Vagina (tissue), 2 donors: ENCODE measurements around the gene ECPAS. TPM values are rescaled to one million over a fixed set of nuclear protein-coding genes. Genes with fewer than 3 reads are reported as not detected.

Experiments
- DNase-seq, 2 donors: peaks; one replicate each; pipeline ENCODE4 v3.0.0-alpha.2; 2017; ENCODE audit errors: extremely low spot score in 2 of 2
- H3K27ac ChIP-seq: fragments of 200-600 bp; sonication (generic); one replicate; pipeline ENCODE4 v1.5.1; 2019
- H3K27me3 ChIP-seq: fragments of 200-600 bp; sonication (generic); one replicate; pipeline ENCODE4 v1.5.1; 2019
- H3K36me3 ChIP-seq, 2 donors: fragments of 200-600 bp; sonication (generic); one replicate each; pipeline ENCODE4 v1.5.1; 2017 to 2019
- H3K4me1 ChIP-seq: fragments of 200-600 bp; sonication (generic); one replicate; pipeline ENCODE4 v1.5.1; 2019
- H3K4me3 ChIP-seq, 2 donors: fragments of 200-600 bp; sonication (generic); 1 replicate in 1 of 2; 2 replicates in 1 of 2; pipeline ENCODE4 v1.5.1; 2016 to 2019
- H3K9me3 ChIP-seq: fragments of 200-600 bp; sonication (generic); one replicate; pipeline ENCODE4 v1.5.1; 2019
- CTCF ChIP-seq, 3 experiments: fragments of 450-650 bp in 2 of 3; fragments of 200-600 bp in 1 of 3; sonication (generic) in 1 of 3; IDR thresholded peaks; one replicate each; pipeline ENCODE4 v1.5.1; 2017 to 2019; ENCODE audit warnings: antibody characterized with exemption in 3 of 3, mild to moderate bottlenecking in 2 of 3, moderate library complexity in 2 of 3
- POLR2A ChIP-seq, 2 donors: fragments of 450-650 bp; IDR thresholded peaks; one replicate each; pipeline ENCODE4 v1.6.1; 2017; ENCODE audit warnings: antibody characterized with exemption in 2 of 2, mild to moderate bottlenecking in 2 of 2, moderate library complexity in 2 of 2
- POLR2AphosphoS5 ChIP-seq, 2 donors: sonication (generic); formaldehyde crosslinking; IDR thresholded peaks; one replicate each; pipeline ENCODE4 v1.9.0; 2017; ENCODE audit warnings: antibody characterized with exemption in 2 of 2, mild to moderate bottlenecking in 2 of 2, low read depth in 1 of 2; ENCODE audit not compliant: insufficient read depth in 1 of 2
- intact Hi-C: fragments of 100-400 bp; cut with DNase I; formaldehyde crosslinking; loops from one replicate; pipeline ENCODE4 v1.15.1; 2023
- total RNA-seq: library from RNA; depleted of rRNA; stranded (reverse); fragments of >200 nt; gene quantifications from one replicate; pipeline ENCODE4 v1.2.3, GENCODE V29; 2016

The ECPAS gene
- total RNA-seq, 1 donor from 2014 or later, result 62.9 TPM

GRCh38 chr9:111386386-111386785 is 97.8 kb downstream of the ECPAS start:
- intact Hi-C loops, result no loop called here
- Histone ChIP-seq H3K36me3 (peaks cover 0 to 91% of the 10 kb centered on the region in 2 donors), H3K27ac (no peak overlapping the region), H3K27me3 (no peaks in the 10 kb centered on the region), H3K4me3 (no peak overlapping the region), H3K9me3 (no peaks in the 10 kb centered on the region), H3K4me1 (no peaks in the 10 kb centered on the region)
- no peak for DNase-seq
- TF ChIP-seq CTCF (IDR thresholded peaks at IDR 0.05), result no peak
- TF ChIP-seq POLR2A (IDR thresholded peaks at IDR 0.05), result no peak
- no peak for TF ChIP-seq POLR2AphosphoS5 (IDR thresholded peaks at IDR 0.05; ENCODE audit: insufficient read depth in 1 of 2, low read depth in 1 of 2)

- intact Hi-C loops, result no loop called here
- Histone ChIP-seq H3K27me3 (no peaks in the 10 kb centered on the region), H3K9me3 (no peaks in the 10 kb centered on the region), H3K4me3 (no peak overlapping the region), H3K4me1 (no peaks in the 10 kb centered on the region), H3K27ac (no peak overlapping the region), H3K36me3 (peaks cover 0 to 61% of the 10 kb centered on the region in 2 donors)
- TF ChIP-seq CTCF (IDR thresholded peaks at IDR 0.05) (no peak), POLR2A (IDR thresholded peaks at IDR 0.05) (no peak), POLR2AphosphoS5 (IDR thresholded peaks at IDR 0.05; ENCODE audit: insufficient read depth in 1 of 2, low read depth in 1 of 2) (no peak)
- DNase-seq, result no peak
These were observed 103.2 kb downstream of the ECPAS start for GRCh38 chr9:111381006-111381405.

DNA sequence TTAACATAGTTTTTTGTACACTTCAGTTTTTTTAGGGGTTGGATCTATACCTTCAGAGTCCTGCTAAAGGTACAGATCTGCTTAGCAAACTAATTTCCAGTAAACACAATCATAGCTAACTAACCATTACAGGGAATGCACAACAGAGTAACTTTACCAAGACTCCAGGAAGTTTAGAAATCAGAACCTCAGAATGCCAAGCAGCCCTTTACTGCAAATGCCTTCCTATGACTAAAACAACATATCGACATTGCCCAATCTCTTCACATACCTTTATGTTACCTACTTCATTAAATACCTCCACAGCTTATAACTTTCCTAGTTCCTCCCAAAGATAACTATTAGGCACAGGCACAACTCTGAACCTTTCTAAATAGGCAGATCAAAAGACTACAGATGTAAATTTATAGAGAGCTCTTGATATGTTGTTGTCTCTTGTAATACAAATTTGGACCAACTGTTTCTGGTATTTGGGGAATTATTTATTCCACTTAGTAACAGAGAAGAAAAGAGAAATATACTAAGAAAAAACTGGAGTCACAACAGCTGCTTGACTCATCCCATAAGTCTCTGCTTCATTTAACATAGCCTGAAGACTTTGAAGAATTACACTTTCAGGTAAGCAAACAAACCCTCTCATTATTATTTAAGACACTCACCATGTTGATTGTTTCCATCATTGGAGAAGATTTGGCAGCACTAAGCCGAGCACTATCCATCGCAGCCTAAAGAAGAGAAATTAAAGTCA is 108.2 kb downstream of the ECPAS start:
- intact Hi-C loops, result no loop called here
- Histone ChIP-seq H3K9me3 (no peaks in the 10 kb centered on the region), H3K4me3 (no peak overlapping the region), H3K27ac (no peak overlapping the region), H3K4me1 (no peaks in the 10 kb centered on the region), H3K27me3 (no peaks in the 10 kb centered on the region), H3K36me3 (peaks cover 0 to 63% of the 10 kb centered on the region in 2 donors)
- TF ChIP-seq CTCF (IDR thresholded peaks at IDR 0.05) (no peak), POLR2AphosphoS5 (IDR thresholded peaks at IDR 0.05; ENCODE audit: insufficient read depth in 1 of 2, low read depth in 1 of 2) (no peak), POLR2A (IDR thresholded peaks at IDR 0.05) (no peak)
- no peak for DNase-seq

- H3K27ac ChIP-seq, result no peak overlapping the region
- H3K4me1 ChIP-seq, result no peaks in the 10 kb centered on the region
- no peak overlapping the region for H3K4me3 ChIP-seq
- peaks cover 0 to 68% of the 10 kb centered on the region in 2 donors for H3K36me3 ChIP-seq
- DNase-seq, result no peak
- no peaks in the 10 kb centered on the region for H3K9me3 ChIP-seq
- no peaks in the 10 kb centered on the region for H3K27me3 ChIP-seq
- intact Hi-C loops, result no loop called here
- no peak for TF ChIP-seq POLR2A (IDR thresholded peaks at IDR 0.05)
- TF ChIP-seq CTCF (IDR thresholded peaks at IDR 0.05), result no peak
- TF ChIP-seq POLR2AphosphoS5 (IDR thresholded peaks at IDR 0.05; ENCODE audit: insufficient read depth in 1 of 2, low read depth in 1 of 2), result no peak
These were observed 109.1 kb downstream of the ECPAS start for GRCh38 chr9:111375062-111375461.

DNA sequence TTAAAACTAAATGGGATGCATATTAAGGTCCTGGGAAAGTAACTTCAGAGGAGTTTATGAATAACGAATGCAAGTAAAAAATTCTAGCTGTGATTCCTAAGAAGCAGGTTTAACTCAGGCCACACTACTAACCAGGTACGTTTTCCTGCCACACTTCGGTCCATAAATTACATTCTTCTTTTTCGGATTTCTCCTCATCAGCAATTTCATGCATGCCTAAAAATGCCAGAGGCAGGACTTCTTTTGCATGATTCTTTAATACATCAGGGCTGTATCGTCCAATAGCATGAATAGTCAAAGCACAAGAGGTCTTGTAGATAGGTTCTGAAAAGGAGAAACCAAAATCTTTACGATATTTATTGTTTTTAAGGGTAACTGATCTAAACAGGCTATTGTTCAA is 111.9 kb downstream of the ECPAS start:
- H3K36me3 ChIP-seq, result peaks cover 0 to 79% of the 10 kb centered on the region in 2 donors

More for the DNA sequence above, 111.9 kb downstream of the ECPAS start:
- H3K27ac ChIP-seq, result no peak overlapping the region
- H3K4me1 ChIP-seq, result no peaks in the 10 kb centered on the region
- intact Hi-C loops, result no loop called here
- no peaks in the 10 kb centered on the region for H3K9me3 ChIP-seq
- H3K27me3 ChIP-seq, result no peaks in the 10 kb centered on the region
- no peak for DNase-seq
- TF ChIP-seq POLR2A (IDR thresholded peaks at IDR 0.05) (no peak), CTCF (IDR thresholded peaks at IDR 0.05) (no peak)
- H3K4me3 ChIP-seq, result no peak overlapping the region
